H1 (cell line): Measurements from ENCODE around the gene LRRC18. TPM values are rescaled to one million over a fixed set of nuclear protein-coding genes. Genes with fewer than 3 reads are reported as not detected.

ENCODE experiments used
- CBX8 ChIP-seq: fragments of 300-800, 300-1000 bp; sonication (generic); IDR thresholded peaks from 2 replicates; pipeline ENCODE4 v1.7.1; 2016; ENCODE audit warnings: low read depth, low read length, borderline replicate concordance
- CHD7 ChIP-seq: fragments of 300-600 bp; sonication (generic); IDR thresholded peaks from 2 replicates; pipeline ENCODE4 v1.7.1; 2012; ENCODE audit warnings: low read length, moderate library complexity, mild to moderate bottlenecking, inconsistent platforms; ENCODE audit not compliant: insufficient replicate concordance
- CREB1 ChIP-seq: IDR thresholded peaks from 2 replicates; pipeline ENCODE4 v1.6.1; 2012; ENCODE audit warnings: inconsistent platforms
- HDAC6 ChIP-seq: IDR thresholded peaks from one replicate; pipeline ENCODE4 v1.7.1; 2012; ENCODE audit warnings: low read depth, mild to moderate bottlenecking, inconsistent platforms, low read length, moderate library complexity
- JUN ChIP-seq: IDR thresholded peaks from 2 replicates; pipeline ENCODE4 v1.6.1; 2011; ENCODE audit warnings: low read depth, mild to moderate bottlenecking, improper control_type of control experiment, low read length
- KDM1A ChIP-seq: fragments of 200-600, 300-600 bp; sonication (generic); IDR thresholded peaks from 2 replicates; pipeline ENCODE4 v1.7.1; 2016; ENCODE audit warnings: mild to moderate bottlenecking, low read length, borderline replicate concordance
- MAX ChIP-seq: IDR thresholded peaks from 2 replicates; pipeline ENCODE4 v1.6.1; 2012; ENCODE audit warnings: inconsistent platforms
- NANOG ChIP-seq: IDR thresholded peaks from 2 replicates; pipeline ENCODE4 v1.6.1; 2011; ENCODE audit warnings: low read length, low read depth, mild to moderate bottlenecking, inconsistent platforms; ENCODE audit not compliant: insufficient read depth, poor library complexity, severe bottlenecking
- POLR2AphosphoS5 ChIP-seq: IDR thresholded peaks from 2 replicates; pipeline ENCODE4 v1.6.1; 2011; ENCODE audit warnings: low read depth, low read length
- SP2 ChIP-seq: IDR thresholded peaks from 2 replicates; pipeline ENCODE4 v1.6.1; 2012; ENCODE audit warnings: mild to moderate bottlenecking, low read length, inconsistent platforms
- USF2 ChIP-seq: IDR thresholded peaks from 2 replicates; pipeline ENCODE4 v1.6.1; 2011; ENCODE audit warnings: low read length, improper control_type of control experiment
- polyA plus RNA-seq, 7 experiments: library from polyadenylated mRNA; depleted of rRNA in 3 of 7; stranded (reverse) in 5 of 7; unstranded in 2 of 7; fragments of >200 nt in 5 of 7; fragments of 200-250 nt in 2 of 7; gene quantifications; 1 replicate in 5 of 7; 2 replicates in 1 of 7; 4 replicates in 1 of 7; pipeline versions ENCODE4 v1.2.1 to v1.2.3, GENCODE V29; 2011 to 2013; ENCODE audit warnings: missing spikeins in 2 of 7, mixed read lengths in 2 of 7
- total RNA-seq: library from RNA; stranded (reverse); fragmentation: NEBNext Ultra II Directional; extraction: Animal tissue kit (Norgen Biotek cat#: 25700); gene quantifications from 2 replicates; pipeline ENCODE4 v1.2.1, GENCODE V29; 2021

Gene LRRC18
- total and polyA plus RNA-seq, 2 of the 8 experiments (the other 6 are each of a cell fraction or from before 2014, with no cell fraction given) = not detected

DNA sequence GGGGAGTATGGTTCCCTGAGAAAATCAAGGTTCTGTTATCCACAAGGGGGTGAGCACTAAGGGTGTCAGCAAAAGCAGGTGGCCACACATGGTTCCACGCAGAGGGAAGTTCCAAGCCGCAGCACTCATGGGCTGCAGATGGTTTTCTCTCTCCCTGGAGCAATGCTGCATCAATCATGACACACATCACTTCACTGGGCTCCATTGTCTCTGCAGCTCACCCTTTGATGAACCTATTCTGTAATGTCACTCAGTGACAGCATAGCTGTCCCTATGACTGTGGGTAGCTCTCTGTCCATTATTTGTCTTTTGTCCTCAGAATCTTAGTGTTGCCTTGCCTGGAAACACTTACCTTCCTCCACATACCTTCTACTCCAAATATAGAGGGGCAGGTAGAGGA is 34.8 kb downstream of the LRRC18 start (continued):
- TF ChIP-seq CHD7 (no peak), SP2 (no peak), POLR2AphosphoS5 (no peak), HDAC6 (no peak), MAX (no peak), NANOG (no peak), CREB1 (no peak), USF2 (no peak), KDM1A (no peak), CBX8 (no peak), JUN (no peak)
